Measurements from ENCODE around the gene NODAL.
A peak's percentile ranks its signal among the peaks of the same experiment; 100 is the strongest.

The NODAL gene

GRCh38 chr10:70462349-70462984 lies 21.0 kb upstream of the NODAL start:
- no peak for DNase-seq (ENCODE audit: low spot score)

- DNase-seq (ENCODE audit: low spot score), result peak; percentile 79
These were observed 20.2 kb upstream of the NODAL start for GRCh38 chr10:70461397-70462348.

GRCh38 chr10:70459774-70460490 lies 18.5 kb upstream of the NODAL start:
- DNase-seq (ENCODE audit: low spot score), result no peak

- no peak for DNase-seq (ENCODE audit: low spot score)
These were observed 17.7 kb upstream of the NODAL start for GRCh38 chr10:70459061-70459773.

GRCh38 chr10:70458329-70459060 lies 17.0 kb upstream of the NODAL start:
- DNase-seq (ENCODE audit: low spot score), result peak; percentile 92

GRCh38 chr10:70457759-70458305 lies 16.4 kb upstream of the NODAL start:
- DNase-seq (ENCODE audit: low spot score), result no peak

- DNase-seq (ENCODE audit: low spot score), result no peak
These were observed 14.7 kb upstream of the NODAL start for GRCh38 chr10:70456164-70456563.

GRCh38 chr10:70455213-70455630 lies 13.7 kb upstream of the NODAL start:
- DNase-seq (ENCODE audit: low spot score), result no peak

GRCh38 chr10:70448236-70448635 lies 6.8 kb upstream of the NODAL start:
- DNase-seq (ENCODE audit: low spot score), result no peak

- peak; percentile 73 for DNase-seq (ENCODE audit: low spot score)
These were observed 4.5 kb upstream of the NODAL start for GRCh38 chr10:70445718-70446657.

- DNase-seq (ENCODE audit: low spot score), result no peak
These were observed 3.3 kb upstream of the NODAL start for GRCh38 chr10:70444744-70445143.

- DNase-seq (ENCODE audit: low spot score), result no peak
These were observed 979 bp upstream of the NODAL start for GRCh38 chr10:70442332-70442988.

GRCh38 chr10:70441895-70442309 lies 421 bp upstream of the NODAL start:
- no peak for DNase-seq (ENCODE audit: low spot score)

GRCh38 chr10:70440296-70441160 lies 953 bp downstream of the NODAL start:
- no peak for DNase-seq (ENCODE audit: low spot score)

- no peak for DNase-seq (ENCODE audit: low spot score)
These were observed 3.8 kb downstream of the NODAL start for GRCh38 chr10:70437721-70438120.

- no peak for DNase-seq (ENCODE audit: low spot score)
These were observed 6.0 kb downstream of the NODAL start for GRCh38 chr10:70435241-70436085.

GRCh38 chr10:70433581-70434280 lies 7.8 kb downstream of the NODAL start:
- DNase-seq (ENCODE audit: low spot score), result peak; percentile 86
